Measurements from ENCODE around the gene SEMA3F.

DNA sequence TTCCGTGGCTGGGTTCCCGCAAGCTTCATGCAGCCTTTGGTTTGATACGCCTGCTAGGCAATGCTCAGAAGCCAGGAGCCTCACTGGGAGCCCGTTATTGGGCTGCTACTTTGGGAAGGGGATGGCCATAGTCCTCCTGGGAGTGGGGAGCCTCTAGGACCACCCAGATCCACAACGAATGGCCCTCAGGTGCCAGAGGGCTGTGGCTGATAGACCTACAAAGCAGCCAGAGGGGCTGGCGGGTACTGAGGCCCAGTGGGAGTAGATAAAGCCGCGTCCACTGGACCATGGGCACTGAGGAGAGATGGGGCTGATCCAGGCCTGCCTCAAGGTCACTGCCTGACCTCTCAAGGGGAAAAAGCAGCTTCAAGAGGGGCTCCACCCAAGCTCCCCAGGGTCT, 37.0 kb downstream of the SEMA3F start:
- TF ChIP-seq POLR2AphosphoS5 (IDR thresholded peaks at IDR 0.05), result no peak
- TF ChIP-seq, protein P1, sequence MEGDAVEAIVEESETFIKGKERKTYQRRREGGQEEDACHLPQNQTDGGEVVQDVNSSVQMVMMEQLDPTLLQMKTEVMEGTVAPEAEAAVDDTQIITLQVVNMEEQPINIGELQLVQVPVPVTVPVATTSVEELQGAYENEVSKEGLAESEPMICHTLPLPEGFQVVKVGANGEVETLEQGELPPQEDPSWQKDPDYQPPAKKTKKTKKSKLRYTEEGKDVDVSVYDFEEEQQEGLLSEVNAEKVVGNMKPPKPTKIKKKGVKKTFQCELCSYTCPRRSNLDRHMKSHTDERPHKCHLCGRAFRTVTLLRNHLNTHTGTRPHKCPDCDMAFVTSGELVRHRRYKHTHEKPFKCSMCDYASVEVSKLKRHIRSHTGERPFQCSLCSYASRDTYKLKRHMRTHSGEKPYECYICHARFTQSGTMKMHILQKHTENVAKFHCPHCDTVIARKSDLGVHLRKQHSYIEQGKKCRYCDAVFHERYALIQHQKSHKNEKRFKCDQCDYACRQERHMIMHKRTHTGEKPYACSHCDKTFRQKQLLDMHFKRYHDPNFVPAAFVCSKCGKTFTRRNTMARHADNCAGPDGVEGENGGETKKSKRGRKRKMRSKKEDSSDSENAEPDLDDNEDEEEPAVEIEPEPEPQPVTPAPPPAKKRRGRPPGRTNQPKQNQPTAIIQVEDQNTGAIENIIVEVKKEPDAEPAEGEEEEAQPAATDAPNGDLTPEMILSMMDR (IDR thresholded peaks at IDR 0.05), result no peak
- TF ChIP-seq EP300 (IDR thresholded peaks at IDR 0.05), result no peak
- no peak for TF ChIP-seq POLR2A (IDR thresholded peaks at IDR 0.05; ENCODE audit: low read depth)
